ENCODE measurements around the gene RNU7-1.
A peak's percentile ranks its signal among the peaks of the same experiment; 100 is the strongest.

RNU7-1 gene

DNA sequence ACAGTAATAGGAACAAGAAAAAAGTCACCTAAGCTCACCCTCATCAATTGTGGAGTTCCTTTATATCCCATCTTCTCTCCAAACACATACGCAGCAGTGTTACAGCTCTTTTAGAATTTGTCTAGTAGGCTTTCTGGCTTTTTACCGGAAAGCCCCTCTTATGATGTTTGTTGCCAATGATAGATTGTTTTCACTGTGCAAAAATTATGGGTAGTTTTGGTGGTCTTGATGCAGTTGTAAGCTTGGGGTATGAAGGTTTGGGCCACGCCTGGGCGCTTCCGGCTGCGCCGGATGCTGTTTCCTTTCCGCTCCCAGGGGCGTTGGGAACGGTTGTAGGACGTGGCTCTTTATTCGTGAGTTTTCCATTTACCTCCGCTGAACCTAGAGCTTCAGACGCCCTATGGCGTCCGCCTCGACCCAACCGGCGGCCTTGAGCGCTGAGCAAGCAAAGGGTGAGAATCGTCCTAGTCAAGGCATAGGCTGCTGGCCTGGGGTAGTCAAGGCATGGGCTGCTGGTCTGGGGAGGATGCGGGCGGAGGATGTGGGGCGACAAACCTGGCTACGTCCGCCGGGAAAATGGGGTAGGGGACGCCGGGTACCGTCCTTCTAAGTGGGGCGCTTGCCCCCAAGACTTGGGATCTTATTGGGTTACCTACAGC is at the start of gene RNU7-1, which contains the start of gene C12orf57:
TSS of gene RNU7-1 (plus strand) at position 95 of the 659 bp plus-strand sequence.
TSS of gene C12orf57 (plus strand) at position 301 of the 659 bp plus-strand sequence. CDS start at position 401, 100 bp downstream.
- Histone ChIP-seq H4K20me1 (ENCODE audit: insufficient read depth) (no peaks in the 10 kb centered on the region), H3K4me1 (ENCODE audit: low read depth, poor library complexity, severe bottlenecking) (peaks cover 21% of the 10 kb centered on the region), H2AFZ (ENCODE audit: low read depth) (peak within 1 kb of the TSS; percentile 54; the same call in 1 of the 2 replicates), H3K4me2 (peak within 1 kb of the TSS; percentile 73), H3K27me3 (ENCODE audit: insufficient read depth, low read depth) (no peaks in the 10 kb centered on the region), H3K79me2 (ENCODE audit: insufficient read depth, low read depth) (no peaks in the 10 kb centered on the region), H3K36me3 (ENCODE audit: insufficient read depth) (no peaks in the 10 kb centered on the region), H3K4me3 (IDR thresholded peaks at IDR 0.05; ENCODE audit: insufficient read depth, low read depth, low read length) (no peak within 1 kb of the TSS), H3K27ac (peak within 1 kb of the TSS; percentile 98), H3K9ac (peak within 1 kb of the TSS; percentile 86)
- TF ChIP-seq, protein P1, sequence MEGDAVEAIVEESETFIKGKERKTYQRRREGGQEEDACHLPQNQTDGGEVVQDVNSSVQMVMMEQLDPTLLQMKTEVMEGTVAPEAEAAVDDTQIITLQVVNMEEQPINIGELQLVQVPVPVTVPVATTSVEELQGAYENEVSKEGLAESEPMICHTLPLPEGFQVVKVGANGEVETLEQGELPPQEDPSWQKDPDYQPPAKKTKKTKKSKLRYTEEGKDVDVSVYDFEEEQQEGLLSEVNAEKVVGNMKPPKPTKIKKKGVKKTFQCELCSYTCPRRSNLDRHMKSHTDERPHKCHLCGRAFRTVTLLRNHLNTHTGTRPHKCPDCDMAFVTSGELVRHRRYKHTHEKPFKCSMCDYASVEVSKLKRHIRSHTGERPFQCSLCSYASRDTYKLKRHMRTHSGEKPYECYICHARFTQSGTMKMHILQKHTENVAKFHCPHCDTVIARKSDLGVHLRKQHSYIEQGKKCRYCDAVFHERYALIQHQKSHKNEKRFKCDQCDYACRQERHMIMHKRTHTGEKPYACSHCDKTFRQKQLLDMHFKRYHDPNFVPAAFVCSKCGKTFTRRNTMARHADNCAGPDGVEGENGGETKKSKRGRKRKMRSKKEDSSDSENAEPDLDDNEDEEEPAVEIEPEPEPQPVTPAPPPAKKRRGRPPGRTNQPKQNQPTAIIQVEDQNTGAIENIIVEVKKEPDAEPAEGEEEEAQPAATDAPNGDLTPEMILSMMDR (conservative IDR thresholded peaks at IDR 0.05; ENCODE audit: low read depth, low read length) = no peak

DNA sequence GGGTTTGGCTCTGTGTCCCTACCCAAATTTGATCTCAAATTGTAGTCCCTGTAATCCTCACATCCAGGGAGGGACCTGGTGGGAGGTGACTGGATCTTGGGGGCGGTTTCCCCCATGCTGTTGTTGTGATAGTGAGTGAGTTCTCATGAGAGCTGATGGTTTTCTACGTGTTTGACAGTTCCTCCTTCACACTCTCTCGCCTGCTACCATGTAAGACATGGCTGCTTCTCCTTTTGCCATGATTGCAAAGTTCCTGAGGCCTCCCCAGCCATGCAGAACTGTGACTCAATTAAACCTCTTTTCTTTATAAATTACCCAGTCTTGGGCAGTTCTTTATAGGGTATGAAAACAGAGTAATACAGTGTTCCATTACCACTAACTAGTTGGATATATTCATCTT is 49.3 kb upstream of the RNU7-1 start:
- no peaks in the 10 kb centered on the region for H4K20me1 ChIP-seq (ENCODE audit: insufficient read depth)
- H3K27me3 ChIP-seq (ENCODE audit: insufficient read depth, low read depth) = no peaks in the 10 kb centered on the region
- H3K4me1 ChIP-seq (ENCODE audit: low read depth, poor library complexity, severe bottlenecking) = peaks cover 20% of the 10 kb centered on the region
- H3K4me2 ChIP-seq = no peak overlapping the region
- H3K79me2 ChIP-seq (ENCODE audit: insufficient read depth, low read depth) = no peaks in the 10 kb centered on the region
- H3K9ac ChIP-seq = no peak overlapping the region
- H3K27ac ChIP-seq = no peak overlapping the region
- TF ChIP-seq, protein P1 (conservative IDR thresholded peaks at IDR 0.05; ENCODE audit: low read depth, low read length) = no peak
- no peak overlapping the region for H3K4me3 ChIP-seq (IDR thresholded peaks at IDR 0.05; ENCODE audit: insufficient read depth, low read depth, low read length)
- no peaks in the 10 kb centered on the region for H3K36me3 ChIP-seq (ENCODE audit: insufficient read depth)
- H2AFZ ChIP-seq (ENCODE audit: low read depth) = no peak overlapping the region

DNA sequence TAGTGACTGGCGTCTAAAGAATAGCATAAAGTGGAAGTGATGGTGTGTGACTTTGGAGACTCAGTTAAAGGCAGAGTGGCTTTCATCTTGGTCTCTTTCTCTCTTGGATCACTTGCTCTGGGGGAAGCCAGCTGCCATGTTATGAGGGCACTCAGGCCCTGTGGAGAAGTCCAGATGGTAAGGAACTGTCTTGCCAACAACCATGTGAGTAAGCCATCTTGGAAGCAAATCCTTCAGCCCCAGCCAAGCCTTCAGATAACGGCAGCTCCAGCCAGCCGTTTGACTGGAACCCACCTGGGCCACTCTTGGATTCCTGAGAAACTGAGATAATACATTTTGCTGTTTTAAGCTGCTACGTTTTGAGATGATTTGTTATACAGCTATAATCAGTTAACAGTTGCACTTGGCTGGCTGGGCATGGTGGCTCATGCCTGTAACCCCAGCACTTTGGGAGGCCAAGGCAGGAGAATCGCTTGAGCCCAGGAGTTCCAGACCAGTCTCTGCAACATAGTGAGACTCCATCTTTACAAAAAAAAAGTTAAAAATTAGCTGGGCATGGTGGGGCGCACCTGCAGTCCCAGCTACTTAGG is 46.7 kb upstream of the RNU7-1 start:
- no peak overlapping the region for H3K27ac ChIP-seq
- peaks cover 3% of the 10 kb centered on the region for H3K4me1 ChIP-seq (ENCODE audit: low read depth, poor library complexity, severe bottlenecking)
- no peaks in the 10 kb centered on the region for H4K20me1 ChIP-seq (ENCODE audit: insufficient read depth)
- no peaks in the 10 kb centered on the region for H3K79me2 ChIP-seq (ENCODE audit: insufficient read depth, low read depth)
- no peak overlapping the region for H3K4me2 ChIP-seq
- no peak overlapping the region for H2AFZ ChIP-seq (ENCODE audit: low read depth)
- no peak overlapping the region for H3K9ac ChIP-seq
- H3K27me3 ChIP-seq (ENCODE audit: insufficient read depth, low read depth) = no peaks in the 10 kb centered on the region
- TF ChIP-seq, protein P1 (conservative IDR thresholded peaks at IDR 0.05; ENCODE audit: low read depth, low read length) = no peak
- no peaks in the 10 kb centered on the region for H3K36me3 ChIP-seq (ENCODE audit: insufficient read depth)
- no peak overlapping the region for H3K4me3 ChIP-seq (IDR thresholded peaks at IDR 0.05; ENCODE audit: insufficient read depth, low read depth, low read length)

DNA sequence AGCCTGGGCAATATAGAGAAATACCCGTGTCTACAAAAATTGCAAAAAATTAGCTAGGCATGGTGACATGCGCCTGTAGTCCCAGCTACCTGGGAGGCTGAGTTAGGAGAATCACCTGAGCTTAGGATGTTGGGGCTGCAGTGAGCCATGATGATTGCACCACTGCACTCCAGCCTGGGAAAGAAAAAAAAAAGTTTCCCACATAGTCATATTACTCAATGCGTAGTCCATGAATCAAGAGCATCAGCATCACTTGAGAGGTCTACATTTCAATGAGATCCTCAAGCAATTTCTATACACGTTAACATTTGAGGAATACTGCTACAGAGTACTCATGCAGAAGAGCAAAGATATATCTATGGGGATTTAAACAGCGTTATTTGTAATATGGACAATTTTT is 44.2 kb upstream of the RNU7-1 start:
- Histone ChIP-seq H4K20me1 (ENCODE audit: insufficient read depth) (no peaks in the 10 kb centered on the region), H3K9ac (no peak overlapping the region), H3K79me2 (ENCODE audit: insufficient read depth, low read depth) (no peaks in the 10 kb centered on the region), H3K36me3 (ENCODE audit: insufficient read depth) (no peaks in the 10 kb centered on the region), H3K27me3 (ENCODE audit: insufficient read depth, low read depth) (no peaks in the 10 kb centered on the region), H3K27ac (no peak overlapping the region), H3K4me2 (no peak overlapping the region), H3K4me3 (IDR thresholded peaks at IDR 0.05; ENCODE audit: insufficient read depth, low read depth, low read length) (no peak overlapping the region), H3K4me1 (ENCODE audit: low read depth, poor library complexity, severe bottlenecking) (peaks cover 7% of the 10 kb centered on the region), H2AFZ (ENCODE audit: low read depth) (no peak overlapping the region)
- TF ChIP-seq, protein P1 (conservative IDR thresholded peaks at IDR 0.05; ENCODE audit: low read depth, low read length) = no peak

Data from KMS-11 (cell line).